ENCODE results near the gene PPP3CA.
"Not testable (repeated sequence)": the region's sequence is repeated elsewhere in the genome, so short reads cannot be mapped to it uniquely, and the experiment has no call there.

The PPP3CA gene

GRCh38 chr4:101237773-101238172, 109.6 kb downstream of the PPP3CA start:
- no peak overlapping the region for H3K4me3 ChIP-seq (replicated peaks; ENCODE audit: low read depth, low read length)
- no peak for DNase-seq (ENCODE audit: extremely low read depth, low read depth)
- TF ChIP-seq, protein P1, sequence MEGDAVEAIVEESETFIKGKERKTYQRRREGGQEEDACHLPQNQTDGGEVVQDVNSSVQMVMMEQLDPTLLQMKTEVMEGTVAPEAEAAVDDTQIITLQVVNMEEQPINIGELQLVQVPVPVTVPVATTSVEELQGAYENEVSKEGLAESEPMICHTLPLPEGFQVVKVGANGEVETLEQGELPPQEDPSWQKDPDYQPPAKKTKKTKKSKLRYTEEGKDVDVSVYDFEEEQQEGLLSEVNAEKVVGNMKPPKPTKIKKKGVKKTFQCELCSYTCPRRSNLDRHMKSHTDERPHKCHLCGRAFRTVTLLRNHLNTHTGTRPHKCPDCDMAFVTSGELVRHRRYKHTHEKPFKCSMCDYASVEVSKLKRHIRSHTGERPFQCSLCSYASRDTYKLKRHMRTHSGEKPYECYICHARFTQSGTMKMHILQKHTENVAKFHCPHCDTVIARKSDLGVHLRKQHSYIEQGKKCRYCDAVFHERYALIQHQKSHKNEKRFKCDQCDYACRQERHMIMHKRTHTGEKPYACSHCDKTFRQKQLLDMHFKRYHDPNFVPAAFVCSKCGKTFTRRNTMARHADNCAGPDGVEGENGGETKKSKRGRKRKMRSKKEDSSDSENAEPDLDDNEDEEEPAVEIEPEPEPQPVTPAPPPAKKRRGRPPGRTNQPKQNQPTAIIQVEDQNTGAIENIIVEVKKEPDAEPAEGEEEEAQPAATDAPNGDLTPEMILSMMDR (IDR thresholded peaks at IDR 0.05; ENCODE audit: low read depth, low read length, missing control alignments), result no peak

DNA sequence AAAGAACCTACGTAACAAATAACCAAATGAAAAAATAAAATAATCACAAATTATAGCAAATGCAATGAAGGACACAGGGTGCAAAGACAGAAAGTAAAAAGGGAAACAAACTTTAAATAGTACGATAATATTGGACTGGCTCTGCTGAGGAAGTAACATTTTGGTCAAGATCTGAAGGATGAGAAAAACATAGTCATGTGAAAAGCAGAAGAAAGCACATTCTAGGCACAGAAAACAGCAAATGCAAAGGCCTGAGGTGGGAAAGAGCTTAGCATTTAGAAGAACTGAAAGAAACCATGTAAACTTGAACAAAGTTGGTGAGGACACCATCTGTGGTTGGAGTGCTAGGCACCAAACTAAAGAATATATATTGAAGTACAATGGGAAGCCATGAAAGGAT, 111.2 kb downstream of the PPP3CA start:
- no peak for DNase-seq (ENCODE audit: extremely low read depth, low read depth)
- H3K4me3 ChIP-seq (replicated peaks; ENCODE audit: low read depth, low read length), result no peak overlapping the region
- TF ChIP-seq, protein P1 (IDR thresholded peaks at IDR 0.05; ENCODE audit: low read depth, low read length, missing control alignments), result no peak

DNA sequence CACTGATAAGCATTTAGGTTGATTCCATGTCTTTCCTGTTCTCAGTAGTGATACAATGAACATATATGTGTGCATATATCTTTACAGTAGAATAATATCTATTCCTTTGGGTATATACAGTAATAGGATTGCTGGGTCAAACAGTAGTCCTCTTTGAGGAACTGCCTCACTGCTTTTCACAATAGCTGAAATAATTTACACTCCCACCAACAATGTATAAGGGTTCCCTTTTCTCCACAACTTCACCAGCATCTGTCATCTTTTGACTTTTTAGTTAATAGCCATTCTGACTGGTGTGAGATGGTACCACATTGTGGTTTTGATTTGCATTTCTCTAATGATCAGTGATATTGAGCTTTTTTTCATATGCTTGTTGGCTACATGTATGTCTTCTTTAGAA, 113.2 kb downstream of the PPP3CA start:
- DNase-seq (ENCODE audit: extremely low read depth, low read depth); H3K4me3 ChIP-seq (replicated peaks; ENCODE audit: low read depth, low read length): not testable (repeated sequence)

DNA sequence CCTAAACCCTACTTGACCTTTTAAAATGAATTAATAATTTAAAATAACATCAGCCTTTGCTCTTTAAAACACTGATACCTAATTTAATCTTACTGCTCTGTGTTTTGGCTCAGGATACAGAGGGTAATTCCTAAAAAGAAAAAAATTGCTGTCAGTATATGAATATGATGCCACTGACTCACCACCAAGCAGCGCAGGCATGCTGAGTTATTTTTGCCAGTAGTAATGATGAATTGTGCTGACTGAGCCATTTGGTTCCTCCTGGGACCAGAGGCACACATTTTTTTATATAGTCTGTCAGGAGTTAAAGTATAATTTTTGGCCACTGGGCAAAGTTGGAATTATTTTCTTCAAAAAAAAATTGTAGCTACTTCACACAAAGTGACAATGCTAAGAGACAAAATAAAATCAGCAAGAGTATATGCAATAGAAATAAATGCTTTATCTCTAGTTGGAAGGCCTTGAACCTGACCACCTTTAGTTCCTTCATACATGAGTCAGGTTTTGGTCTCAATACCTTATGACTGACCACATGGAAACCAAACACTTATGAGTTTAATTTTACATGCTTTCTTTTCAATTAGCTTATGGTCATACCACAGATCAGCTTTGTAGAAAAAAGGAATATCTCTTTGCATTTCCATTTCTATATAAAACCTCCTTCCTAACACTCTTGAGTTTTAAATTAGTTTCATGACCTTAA, 115.1 kb downstream of the PPP3CA start:
- no peak overlapping the region for H3K4me3 ChIP-seq (replicated peaks; ENCODE audit: low read depth, low read length)
- DNase-seq (ENCODE audit: extremely low read depth, low read depth), result no peak
- TF ChIP-seq, protein P1 (IDR thresholded peaks at IDR 0.05; ENCODE audit: low read depth, low read length, missing control alignments), result no peak

DNA sequence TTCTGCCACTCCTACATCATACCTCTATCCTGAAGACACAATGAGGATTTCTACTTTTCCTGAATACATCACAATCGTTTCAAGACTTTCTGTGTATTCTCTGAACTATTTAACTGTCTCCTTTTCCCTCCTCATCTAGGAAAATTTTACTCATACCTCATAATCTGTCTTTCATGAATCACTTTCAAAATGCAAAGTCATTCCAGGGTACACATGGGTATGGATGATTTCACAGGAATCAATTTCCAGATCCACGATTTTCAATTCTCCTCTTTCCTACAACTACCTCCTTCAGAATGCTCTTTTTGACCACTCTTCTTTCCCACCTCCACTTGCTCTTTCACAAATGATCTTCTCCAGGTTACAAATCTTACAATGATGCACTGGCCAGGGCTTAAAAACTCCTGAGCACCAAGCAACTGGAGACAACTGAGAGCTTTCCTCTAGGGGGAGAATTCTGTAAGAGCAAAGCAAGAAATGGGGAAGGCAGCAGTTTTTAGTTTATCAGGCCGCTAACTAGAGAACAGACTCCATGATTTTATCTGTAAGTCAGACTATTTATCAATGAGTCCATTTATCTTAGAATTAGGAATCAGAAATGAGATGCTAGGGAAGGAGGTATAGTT, 116.4 kb downstream of the PPP3CA start:
- TF ChIP-seq, protein P1 (IDR thresholded peaks at IDR 0.05; ENCODE audit: low read depth, low read length, missing control alignments), result no peak
- DNase-seq (ENCODE audit: extremely low read depth, low read depth), result no peak
- H3K4me3 ChIP-seq (replicated peaks; ENCODE audit: low read depth, low read length), result no peak overlapping the region

- no peak for DNase-seq (ENCODE audit: extremely low read depth, low read depth)
- H3K4me3 ChIP-seq (replicated peaks; ENCODE audit: low read depth, low read length), result no peak overlapping the region
- TF ChIP-seq, protein P1 (IDR thresholded peaks at IDR 0.05; ENCODE audit: low read depth, low read length, missing control alignments), result no peak
Observed at GRCh38 chr4:101229116-101229515, 118.2 kb downstream of the PPP3CA start.

DNA sequence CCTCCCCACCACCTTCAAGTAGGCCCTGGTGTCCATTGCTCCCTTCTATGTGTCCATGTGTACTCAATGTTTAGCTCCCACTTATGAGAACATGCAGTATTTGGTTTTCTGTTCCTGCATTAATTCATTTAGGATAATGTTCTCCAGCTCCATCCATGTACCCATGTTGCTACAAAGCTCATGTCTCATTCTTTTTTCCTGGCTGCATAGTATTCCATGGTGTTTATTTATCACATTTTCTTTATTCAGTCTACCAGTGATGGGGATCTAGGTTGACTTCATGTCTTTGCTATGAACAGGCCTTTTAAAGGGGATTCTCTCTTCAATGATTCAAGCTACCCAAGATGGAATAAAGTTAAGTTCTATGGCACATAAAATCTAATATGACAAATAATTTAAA, 119.6 kb downstream of the PPP3CA start:
- no peak for DNase-seq (ENCODE audit: extremely low read depth, low read depth)
- TF ChIP-seq, protein P1 (IDR thresholded peaks at IDR 0.05; ENCODE audit: low read depth, low read length, missing control alignments), result no peak
- no peak overlapping the region for H3K4me3 ChIP-seq (replicated peaks; ENCODE audit: low read depth, low read length)
